Measurements from ENCODE around the gene KPNA3.

Gene KPNA3

DNA sequence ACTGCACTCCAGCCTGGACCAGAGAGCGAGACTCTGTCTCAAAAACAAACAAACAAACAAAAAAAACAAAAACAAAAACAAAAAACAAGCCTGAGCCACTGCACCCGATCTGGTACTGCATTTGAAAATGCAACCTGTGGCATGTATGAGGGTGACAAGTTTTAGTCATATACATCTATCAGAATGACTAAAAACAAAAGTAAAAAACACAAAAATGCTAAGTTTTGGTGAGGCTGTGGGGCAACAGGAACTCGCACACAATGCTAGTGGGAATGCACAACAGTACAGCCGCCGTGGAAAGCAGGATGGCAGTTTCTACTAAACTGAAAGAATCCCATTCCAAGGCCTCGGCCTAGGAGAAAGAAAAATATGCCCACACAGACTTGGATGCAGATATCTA, 109.0 kb downstream of the KPNA3 start:
- DNase-seq (ENCODE audit: low read depth in 1 of 2, low spot score in 1 of 2), result no peak

DNA sequence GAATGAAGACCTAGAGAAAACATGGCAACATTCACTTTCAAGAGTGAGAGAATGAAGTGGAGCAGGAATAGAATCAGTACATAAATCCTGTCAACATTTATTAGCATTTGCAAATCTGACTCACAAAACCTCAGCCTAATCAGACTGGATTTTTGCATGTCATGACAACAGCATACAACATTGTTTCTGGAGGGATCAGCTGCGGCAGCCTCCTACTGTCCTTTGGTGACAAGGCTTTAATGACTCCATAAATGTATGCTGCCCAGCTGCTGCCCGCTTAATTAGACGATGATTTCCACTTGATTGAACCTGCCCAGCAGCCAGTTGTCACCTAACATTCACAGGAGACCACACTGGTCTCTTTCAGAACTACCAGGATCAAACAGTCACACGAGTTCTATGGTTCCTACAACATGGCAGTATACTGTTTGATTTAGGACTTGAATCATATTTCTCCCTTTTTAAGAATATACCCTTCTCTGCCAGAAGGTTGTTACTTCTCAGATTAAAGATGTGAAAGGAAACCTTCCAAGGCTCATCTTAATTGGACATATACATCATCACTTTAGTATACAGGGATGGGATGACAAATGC, 110.5 kb downstream of the KPNA3 start:
- DNase-seq (ENCODE audit: low read depth in 1 of 2, low spot score in 1 of 2), result no peak

DNA sequence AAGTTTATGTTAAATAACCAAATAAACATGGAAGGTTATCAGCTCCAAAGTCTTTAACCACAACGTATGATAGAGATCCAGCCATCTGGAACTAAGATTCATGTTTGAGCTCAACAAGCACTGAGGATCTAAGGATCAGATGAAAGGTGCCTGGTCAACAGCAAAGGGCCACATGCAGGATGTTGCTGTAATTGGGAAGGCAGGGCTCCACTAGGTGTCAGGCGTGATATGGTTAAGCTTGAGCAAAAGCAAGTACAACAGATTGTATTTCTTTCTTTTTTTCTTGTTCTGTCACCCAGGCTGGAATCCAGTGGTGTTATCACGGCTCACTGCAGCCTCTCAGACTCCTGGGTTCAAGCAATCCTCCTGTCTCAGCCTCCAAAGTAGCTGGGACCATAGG, 113.2 kb downstream of the KPNA3 start:
- no peak for DNase-seq (ENCODE audit: low read depth in 1 of 2, low spot score in 1 of 2)

DNA sequence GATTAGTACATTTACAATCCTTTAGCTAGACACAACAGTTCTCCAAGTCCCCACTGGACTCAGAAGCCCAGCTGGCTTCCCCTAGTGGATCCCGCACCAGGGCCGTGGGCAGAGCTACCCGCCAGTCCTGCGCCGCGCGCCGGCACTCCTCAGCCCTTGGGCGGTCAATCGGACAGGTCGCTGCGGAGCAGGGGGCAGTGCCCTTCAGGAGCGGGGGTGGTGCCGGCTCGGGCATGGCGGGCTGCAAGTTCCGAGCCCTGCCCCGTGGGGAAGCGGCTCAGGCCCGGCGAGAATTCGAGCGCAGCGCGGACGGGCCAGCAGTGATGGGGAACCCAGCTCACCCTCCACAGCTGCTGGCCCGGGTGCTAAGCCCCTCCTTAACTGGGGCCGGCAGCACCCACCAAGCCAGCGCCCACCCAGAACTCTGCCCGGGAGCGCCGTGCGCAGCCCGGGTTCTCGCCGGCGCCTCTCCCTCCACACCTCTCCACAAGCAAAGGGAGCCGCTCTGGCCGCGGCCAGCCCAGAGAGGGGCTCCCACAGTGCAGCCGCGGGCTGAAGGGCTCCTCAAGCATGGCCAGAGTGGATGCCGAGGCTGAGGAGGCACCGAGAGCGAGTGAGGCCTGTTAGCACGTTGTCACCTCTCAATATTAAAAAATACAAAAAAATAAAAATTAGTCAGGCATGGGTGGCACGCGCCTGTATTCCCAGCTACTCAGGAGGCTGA, 114.1 kb downstream of the KPNA3 start:
- DNase-seq (ENCODE audit: low read depth in 1 of 2, low spot score in 1 of 2), result no peak

GRCh38 chr13:49676581-49677298, 115.7 kb downstream of the KPNA3 start:
- no peak for DNase-seq (ENCODE audit: low read depth in 1 of 2, low spot score in 1 of 2)

GRCh38 chr13:49670828-49671227, 121.7 kb downstream of the KPNA3 start:
- no peak for DNase-seq (ENCODE audit: low read depth in 1 of 2, low spot score in 1 of 2)

DNA sequence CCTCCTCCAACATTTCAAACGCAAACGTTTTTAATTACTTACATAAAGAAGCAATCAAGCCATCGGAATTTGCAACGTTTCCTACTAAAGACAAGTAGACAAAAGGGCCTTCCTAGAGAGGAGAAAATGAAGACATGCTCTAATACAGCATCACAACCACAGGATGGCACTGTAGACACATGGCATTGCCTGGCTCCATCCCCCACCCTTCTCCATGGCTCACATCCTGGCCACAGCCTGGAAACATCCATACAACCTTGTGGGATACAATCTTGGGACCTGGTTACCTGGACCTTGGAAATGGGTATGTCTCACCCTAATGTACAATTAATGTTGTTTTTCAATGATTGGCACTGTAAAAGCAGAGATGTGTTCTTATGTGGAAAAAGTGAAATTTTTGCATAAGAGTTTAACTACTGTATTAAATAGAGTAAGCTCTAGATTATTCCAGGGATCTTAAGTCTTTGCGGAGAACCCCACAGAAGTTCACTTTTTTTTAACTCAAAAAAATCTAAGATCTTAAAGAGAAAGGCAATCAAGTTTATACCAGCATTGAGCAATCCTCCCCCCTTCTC, 122.7 kb downstream of the KPNA3 start:
- no peak for DNase-seq (ENCODE audit: low read depth in 1 of 2, low spot score in 1 of 2)

DNA sequence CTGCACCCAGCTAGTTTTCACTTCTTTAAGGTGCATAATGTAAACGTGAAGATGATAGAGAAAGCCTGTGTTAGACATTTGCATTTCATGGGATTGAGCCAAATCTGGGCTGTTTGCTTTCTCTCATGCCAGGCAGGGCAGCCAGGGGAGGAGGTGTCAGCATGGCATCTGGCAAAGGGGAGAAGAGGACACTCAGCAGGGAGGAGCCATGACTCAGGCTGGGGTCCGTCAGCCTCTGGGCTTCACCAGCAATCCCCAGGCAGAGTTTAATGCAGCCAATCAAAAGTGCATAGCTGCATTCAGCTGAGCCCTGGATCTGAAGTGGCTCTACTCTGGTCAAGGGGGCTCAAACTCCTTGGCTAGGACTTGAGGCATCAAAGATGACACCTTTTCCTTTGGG, 124.7 kb downstream of the KPNA3 start:
- DNase-seq (ENCODE audit: low read depth in 1 of 2, low spot score in 1 of 2), result no peak

- no peak for DNase-seq (ENCODE audit: low read depth in 1 of 2, low spot score in 1 of 2)
Measured at GRCh38 chr13:49664606-49665005, 127.9 kb downstream of the KPNA3 start.

DNA sequence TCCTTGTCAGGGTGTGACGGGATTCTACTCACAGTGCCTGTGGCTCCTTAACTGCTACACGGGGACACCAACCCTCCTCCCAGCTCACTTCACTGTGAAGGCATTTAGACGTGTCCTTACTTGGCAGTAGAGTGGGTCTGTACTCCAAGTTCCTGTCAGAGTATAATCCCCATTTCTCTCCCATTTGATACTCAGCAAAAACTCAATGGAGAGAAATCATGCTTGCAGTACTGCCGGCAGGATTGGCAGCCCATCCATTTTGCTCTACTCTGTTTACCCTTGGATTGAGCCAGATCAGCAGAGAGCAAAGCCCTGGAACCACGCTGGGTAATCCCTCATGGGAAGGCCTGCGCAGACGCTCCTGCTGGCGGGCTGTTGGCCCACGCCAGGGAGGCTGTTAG, 135.2 kb downstream of the KPNA3 start:
- no peak for DNase-seq (ENCODE audit: low read depth in 1 of 2, low spot score in 1 of 2)

DNA sequence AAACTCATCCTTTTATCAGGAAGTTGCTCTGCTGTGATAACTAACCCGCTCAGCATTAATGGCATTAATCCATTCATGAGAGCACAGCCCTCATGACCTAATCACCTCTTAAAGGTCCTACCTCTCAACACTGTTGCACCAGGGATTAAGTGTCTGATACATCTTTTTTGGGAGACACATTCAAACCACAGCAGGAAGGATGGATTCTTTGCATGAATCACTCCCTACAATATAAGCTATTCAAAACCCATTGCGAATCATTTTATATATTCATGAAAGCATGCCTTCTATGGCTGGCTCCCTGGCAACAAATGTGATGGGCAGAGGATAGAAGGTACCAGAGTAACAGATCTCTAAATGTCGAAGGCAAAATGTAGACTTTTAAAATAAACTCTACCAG, 136.6 kb downstream of the KPNA3 start:
- DNase-seq (ENCODE audit: low read depth in 1 of 2, low spot score in 1 of 2), result no peak

- DNase-seq (ENCODE audit: low read depth in 1 of 2, low spot score in 1 of 2), result no peak
Measured at GRCh38 chr13:49654011-49654410, 138.5 kb downstream of the KPNA3 start.

DNA sequence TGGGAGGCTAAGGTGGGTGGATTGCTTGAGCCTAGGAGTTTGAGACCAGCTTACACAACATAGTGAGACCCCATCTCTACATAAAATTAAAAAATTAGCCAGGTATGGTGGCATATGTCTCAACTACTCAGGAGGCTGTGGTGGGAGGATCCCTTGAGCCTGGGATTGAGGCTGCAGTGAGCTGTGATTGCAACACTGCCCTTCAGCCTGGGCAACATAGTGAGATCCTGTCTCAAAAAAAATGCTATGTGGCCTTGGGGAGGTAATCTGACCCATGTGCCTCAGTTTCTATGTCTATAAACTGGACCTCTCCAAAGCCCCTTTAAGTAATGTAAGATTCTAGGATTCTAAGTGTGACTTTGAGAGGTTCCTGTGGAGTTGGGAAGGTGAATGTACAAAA, 139.0 kb downstream of the KPNA3 start:
- DNase-seq (ENCODE audit: low read depth in 1 of 2, low spot score in 1 of 2), result no peak

DNA sequence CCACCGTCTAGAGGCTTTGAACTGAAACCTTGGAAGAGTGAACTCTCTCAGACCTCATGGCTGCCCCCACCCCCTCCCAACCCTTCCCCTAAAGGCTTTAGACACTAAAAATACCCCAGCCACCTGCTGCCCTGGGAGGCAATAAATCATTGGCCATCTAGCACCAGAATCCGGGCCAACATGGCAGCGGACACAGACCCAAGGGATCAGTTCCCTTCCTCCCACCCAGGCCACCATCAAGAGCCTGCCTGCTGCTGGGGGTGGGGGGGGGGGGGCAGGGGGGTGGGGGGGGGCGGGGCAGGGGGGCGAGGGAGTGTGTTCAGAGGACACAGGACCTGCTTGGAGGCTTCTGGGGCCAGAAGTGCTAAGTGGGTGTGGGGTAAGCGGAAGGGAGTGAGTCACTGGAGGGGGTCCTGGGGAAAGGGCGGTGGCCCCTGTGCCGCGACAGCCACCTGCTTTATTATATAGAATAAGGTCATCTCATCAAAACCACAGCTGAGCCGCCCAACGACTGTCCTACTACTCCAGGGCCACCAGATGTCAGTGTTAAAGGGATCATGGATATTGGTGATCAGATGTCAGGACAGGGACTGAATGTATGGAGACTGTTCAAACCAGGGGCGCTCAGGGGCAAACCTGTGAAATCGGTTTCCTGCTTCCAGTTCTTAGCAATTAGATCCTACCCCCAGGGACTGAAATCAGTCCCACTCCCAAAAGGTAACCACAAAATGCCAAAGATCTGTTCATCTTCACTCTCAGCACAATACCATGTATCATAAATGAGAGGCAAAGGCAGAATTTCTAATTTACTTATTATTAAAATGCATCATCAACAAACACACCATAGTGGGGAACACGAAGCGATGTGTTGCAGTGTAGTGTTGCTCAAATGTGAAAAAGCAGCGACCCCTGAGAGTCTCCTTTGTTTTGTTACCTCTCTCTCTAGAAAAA, 139.9 kb downstream of the KPNA3 start:
- no peak for DNase-seq (ENCODE audit: low read depth in 1 of 2, low spot score in 1 of 2)

GRCh38 chr13:49651570-49652354, 140.7 kb downstream of the KPNA3 start:
- no peak for DNase-seq (ENCODE audit: low read depth in 1 of 2, low spot score in 1 of 2)

GRCh38 chr13:49649963-49650312, 142.5 kb downstream of the KPNA3 start:
- no peak for DNase-seq (ENCODE audit: low read depth in 1 of 2, low spot score in 1 of 2)

Measured in activated T-helper 1 cell treated with anti-CD3 and anti-CD28 coated beads, Interleukin-2, amount 50 U/mL, for 16 hours (primary cell).